Osteoblast (primary cell): ENCODE results near the gene SLC15A1. TPM values are rescaled to one million over a fixed set of nuclear protein-coding genes. Genes with fewer than 3 reads are reported as not detected.

Source experiments
- DNase-seq: peaks from one replicate; pipeline ENCODE4 v3.0.0; 2011; ENCODE audit warnings: low spot score, mixed read lengths; ENCODE audit not compliant: insufficient read length; ENCODE audit errors: missing footprints
- H2AFZ ChIP-seq: 2 replicates; pipeline ENCODE4 v1.6.0; 2011; ENCODE audit warnings: mild to moderate bottlenecking, low read length
- H3K27ac ChIP-seq: 2 replicates; pipeline ENCODE4 v1.5.1; 2011; ENCODE audit warnings: mild to moderate bottlenecking, low read depth, low read length, moderate library complexity
- H3K27me3 ChIP-seq: 2 replicates; pipeline ENCODE4 v1.6.0; 2012; ENCODE audit warnings: mild to moderate bottlenecking, control low read depth, inconsistent platforms, low read length, moderate library complexity; ENCODE audit not compliant: insufficient read depth
- H3K36me3 ChIP-seq: 2 replicates; pipeline ENCODE4 v1.5.1; 2011; ENCODE audit warnings: mild to moderate bottlenecking, low read length, control low read depth, moderate library complexity; ENCODE audit not compliant: insufficient read depth
- H3K4me1 ChIP-seq: 2 replicates; pipeline ENCODE4 v1.5.1; 2011; ENCODE audit warnings: mild to moderate bottlenecking, low read length, control low read depth, moderate library complexity; ENCODE audit not compliant: insufficient read depth
- H3K4me2 ChIP-seq: 2 replicates; pipeline ENCODE4 v1.6.0; 2011; ENCODE audit warnings: mild to moderate bottlenecking, low read length; ENCODE audit not compliant: insufficient read depth
- H3K4me3 ChIP-seq: fragments of 200-600 bp; sonication (generic); 3 replicates; pipeline ENCODE4 v1.5.1; 2012; ENCODE audit warnings: mild to moderate bottlenecking, low read length, inconsistent platforms; ENCODE audit not compliant: insufficient read depth
- H3K79me2 ChIP-seq: 2 replicates; pipeline ENCODE4 v1.6.0; 2012; ENCODE audit warnings: mild to moderate bottlenecking, low read length, control low read depth, inconsistent platforms; ENCODE audit not compliant: insufficient read depth
- H3K9me3 ChIP-seq: 2 replicates; pipeline ENCODE4 v1.5.1; 2011; ENCODE audit warnings: low read depth, low read length, control low read depth
- H4K20me1 ChIP-seq: 2 replicates; pipeline ENCODE4 v1.6.0; 2012; ENCODE audit warnings: mild to moderate bottlenecking, low read length, control low read depth; ENCODE audit not compliant: insufficient read depth
- CTCF ChIP-seq: IDR thresholded peaks from 2 replicates; pipeline ENCODE4 v1.5.1; 2011; ENCODE audit warnings: mild to moderate bottlenecking, low read depth, low read length, moderate library complexity; ENCODE audit errors: extremely low read depth
- total RNA-seq: library from RNA; depleted of rRNA; stranded (reverse); fragments of >200 nt; gene quantifications from 2 replicates; pipeline ENCODE4 v1.2.3, GENCODE V29; 2012

SLC15A1 gene
- total RNA-seq, 1 donor, result not detected

GRCh38 chr13:98668155-98668554 lies 84.3 kb downstream of the SLC15A1 start:
- Histone ChIP-seq H3K27me3 (peaks cover 18% of the 10 kb centered on the region), H3K4me2 (no peak overlapping the region), H4K20me1 (no peaks in the 10 kb centered on the region), H3K9me3 (no peaks in the 10 kb centered on the region), H3K4me3 (no peak overlapping the region), H3K79me2 (no peaks in the 10 kb centered on the region), H3K4me1 (peaks cover 21% of the 10 kb centered on the region), H3K27ac (no peak overlapping the region), H2AFZ (no peak overlapping the region), H3K36me3 (no peaks in the 10 kb centered on the region)
- TF ChIP-seq CTCF, result no peak
- DNase-seq, result no peak

GRCh38 chr13:98665638-98665995 lies 86.9 kb downstream of the SLC15A1 start:
- Histone ChIP-seq H4K20me1 (no peaks in the 10 kb centered on the region), H3K79me2 (no peaks in the 10 kb centered on the region), H3K27ac (no peak overlapping the region), H3K27me3 (peaks cover 18% of the 10 kb centered on the region), H3K4me1 (peaks cover 17% of the 10 kb centered on the region), H3K4me3 (no peak overlapping the region), H3K36me3 (no peaks in the 10 kb centered on the region), H2AFZ (no peak overlapping the region), H3K4me2 (no peak overlapping the region), H3K9me3 (no peaks in the 10 kb centered on the region)
- TF ChIP-seq CTCF, result no peak
- DNase-seq, result no peak

- DNase-seq, result no peak
- TF ChIP-seq CTCF, result no peak
- Histone ChIP-seq H2AFZ (no peak overlapping the region), H3K4me3 (no peak overlapping the region), H4K20me1 (no peaks in the 10 kb centered on the region), H3K4me2 (no peak overlapping the region), H3K79me2 (no peaks in the 10 kb centered on the region), H3K4me1 (peaks cover 17% of the 10 kb centered on the region), H3K27me3 (peaks cover 18% of the 10 kb centered on the region), H3K27ac (no peak overlapping the region), H3K36me3 (no peaks in the 10 kb centered on the region), H3K9me3 (no peaks in the 10 kb centered on the region)
Observed at GRCh38 chr13:98664924-98665637, 87.4 kb downstream of the SLC15A1 start.

- H3K4me3 ChIP-seq, result no peak overlapping the region
- TF ChIP-seq CTCF, result no peak
- no peak for DNase-seq
- H3K79me2 ChIP-seq, result no peaks in the 10 kb centered on the region
- no peak overlapping the region for H3K4me2 ChIP-seq
- no peaks in the 10 kb centered on the region for H3K9me3 ChIP-seq
- H3K27me3 ChIP-seq, result peaks cover 14% of the 10 kb centered on the region
- peaks cover 17% of the 10 kb centered on the region for H3K4me1 ChIP-seq
- no peak overlapping the region for H3K27ac ChIP-seq
- H4K20me1 ChIP-seq, result no peaks in the 10 kb centered on the region
- H3K36me3 ChIP-seq, result no peaks in the 10 kb centered on the region
- no peak overlapping the region for H2AFZ ChIP-seq
Observed at GRCh38 chr13:98664510-98664909, 88.0 kb downstream of the SLC15A1 start.
